ENCODE data around the gene HOTAIR.

The HOTAIR gene

DNA sequence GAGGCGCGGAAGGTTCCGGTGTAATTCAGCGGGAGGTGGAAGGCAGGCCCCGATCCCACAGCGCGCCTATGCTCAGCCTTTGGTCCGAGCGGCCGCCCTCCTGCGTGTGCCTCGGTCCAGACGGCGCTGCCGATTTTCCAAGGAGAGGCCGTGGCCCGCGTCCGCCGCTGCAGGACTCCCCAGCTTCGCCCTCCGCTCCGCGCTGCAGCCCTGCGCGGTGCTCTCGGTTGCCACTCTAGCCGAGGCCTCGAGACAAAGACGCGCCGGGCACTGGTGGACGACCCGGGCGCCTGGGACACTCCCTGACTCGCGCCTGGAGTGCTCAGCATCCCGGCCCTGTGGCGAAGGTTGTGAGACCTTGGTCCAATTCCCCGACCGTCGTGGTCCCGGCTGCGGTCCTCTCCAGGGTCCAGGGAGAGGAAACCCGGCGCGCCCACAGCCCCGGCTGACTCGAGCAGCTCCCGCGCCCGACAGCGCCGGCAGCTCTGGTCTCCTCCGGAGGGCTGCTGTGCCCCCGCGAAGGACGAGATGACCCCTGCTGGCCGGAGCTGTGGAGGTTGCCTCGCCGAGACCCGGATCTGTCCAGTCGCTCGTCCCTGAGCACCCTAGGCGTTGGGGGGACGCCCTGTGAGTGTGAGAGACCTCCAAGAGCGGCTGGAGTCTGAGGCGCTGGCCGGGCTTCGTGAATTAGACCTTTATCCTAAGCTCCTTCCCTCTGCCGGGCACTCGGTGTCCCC is 13.6 kb downstream of the HOTAIR start:
- TF ChIP-seq, protein P1, sequence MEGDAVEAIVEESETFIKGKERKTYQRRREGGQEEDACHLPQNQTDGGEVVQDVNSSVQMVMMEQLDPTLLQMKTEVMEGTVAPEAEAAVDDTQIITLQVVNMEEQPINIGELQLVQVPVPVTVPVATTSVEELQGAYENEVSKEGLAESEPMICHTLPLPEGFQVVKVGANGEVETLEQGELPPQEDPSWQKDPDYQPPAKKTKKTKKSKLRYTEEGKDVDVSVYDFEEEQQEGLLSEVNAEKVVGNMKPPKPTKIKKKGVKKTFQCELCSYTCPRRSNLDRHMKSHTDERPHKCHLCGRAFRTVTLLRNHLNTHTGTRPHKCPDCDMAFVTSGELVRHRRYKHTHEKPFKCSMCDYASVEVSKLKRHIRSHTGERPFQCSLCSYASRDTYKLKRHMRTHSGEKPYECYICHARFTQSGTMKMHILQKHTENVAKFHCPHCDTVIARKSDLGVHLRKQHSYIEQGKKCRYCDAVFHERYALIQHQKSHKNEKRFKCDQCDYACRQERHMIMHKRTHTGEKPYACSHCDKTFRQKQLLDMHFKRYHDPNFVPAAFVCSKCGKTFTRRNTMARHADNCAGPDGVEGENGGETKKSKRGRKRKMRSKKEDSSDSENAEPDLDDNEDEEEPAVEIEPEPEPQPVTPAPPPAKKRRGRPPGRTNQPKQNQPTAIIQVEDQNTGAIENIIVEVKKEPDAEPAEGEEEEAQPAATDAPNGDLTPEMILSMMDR (IDR thresholded peaks at IDR 0.05; ENCODE audit: insufficient read depth, low read depth, low read length, missing control alignments): no peak
- H3K4me3 ChIP-seq (ENCODE audit: low read length): no peak overlapping the region
- DNase-seq (ENCODE audit: low read depth): no peak

DNA sequence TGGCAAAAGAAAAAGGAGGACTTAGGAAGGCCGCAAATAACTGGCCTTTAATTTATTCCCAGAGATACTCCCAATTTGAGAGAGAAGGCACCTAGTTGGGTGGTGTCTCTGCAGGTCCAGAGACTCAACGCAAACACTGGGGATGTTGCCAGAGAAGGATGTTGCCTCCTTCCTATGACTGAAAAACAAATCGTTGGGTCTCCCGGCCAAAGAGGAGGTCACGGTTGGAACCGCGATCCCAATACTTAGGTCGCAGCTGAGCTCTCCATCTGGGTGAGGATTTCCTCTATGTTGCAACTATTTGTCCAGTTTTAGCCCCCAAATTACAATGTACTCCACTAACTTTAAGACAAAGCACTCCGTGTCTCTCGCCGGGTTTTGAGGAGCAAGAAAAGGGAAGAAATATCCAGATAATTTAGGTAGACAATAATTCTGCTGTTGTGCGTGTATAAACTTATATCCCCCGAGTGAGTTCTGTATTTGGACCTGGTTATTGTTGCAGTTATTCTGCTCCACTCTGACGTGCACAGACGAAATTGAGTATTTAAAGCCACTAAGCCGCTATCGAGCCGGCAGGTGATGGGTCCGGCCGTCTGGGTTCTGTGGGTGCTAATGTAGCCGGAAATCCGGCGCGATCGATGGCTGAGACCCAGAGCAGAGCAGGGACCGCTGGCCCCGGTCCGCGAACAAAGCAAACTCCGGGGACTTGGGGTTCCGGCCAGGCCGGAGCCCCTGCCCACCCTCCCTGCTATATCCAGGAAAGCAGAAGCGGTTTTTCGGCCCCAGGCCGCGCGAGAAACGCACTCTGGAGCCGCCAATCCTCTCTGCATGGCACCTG is 14.3 kb downstream of the HOTAIR start:
- TF ChIP-seq, protein P1 (IDR thresholded peaks at IDR 0.05; ENCODE audit: insufficient read depth, low read depth, low read length, missing control alignments): no peak
- DNase-seq (ENCODE audit: low read depth): no peak
- H3K4me3 ChIP-seq (ENCODE audit: low read length): no peak overlapping the region

DNA sequence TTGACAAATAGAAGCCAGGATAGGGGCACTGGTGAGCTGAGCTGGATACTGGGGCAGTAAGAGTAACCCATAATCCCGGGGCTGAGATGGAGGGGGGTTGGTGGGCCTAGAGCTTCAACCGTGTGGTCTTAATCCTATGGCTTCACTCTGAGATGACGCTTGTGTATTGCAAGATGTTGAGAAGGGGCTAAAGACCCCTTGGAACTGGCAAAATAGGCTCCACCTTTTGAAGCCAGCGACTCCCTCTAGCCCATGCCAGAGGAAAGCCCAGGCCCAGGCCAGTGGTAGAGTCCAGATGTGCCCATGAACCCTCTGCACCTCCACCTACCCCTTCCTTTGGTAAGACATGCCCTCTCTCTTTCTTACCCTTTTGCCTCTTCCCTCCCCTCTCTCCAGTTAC is 15.4 kb downstream of the HOTAIR start:
- DNase-seq (ENCODE audit: low read depth): no peak
- no peak overlapping the region for H3K4me3 ChIP-seq (ENCODE audit: low read length)
- TF ChIP-seq, protein P1 (IDR thresholded peaks at IDR 0.05; ENCODE audit: insufficient read depth, low read depth, low read length, missing control alignments): no peak

DNA sequence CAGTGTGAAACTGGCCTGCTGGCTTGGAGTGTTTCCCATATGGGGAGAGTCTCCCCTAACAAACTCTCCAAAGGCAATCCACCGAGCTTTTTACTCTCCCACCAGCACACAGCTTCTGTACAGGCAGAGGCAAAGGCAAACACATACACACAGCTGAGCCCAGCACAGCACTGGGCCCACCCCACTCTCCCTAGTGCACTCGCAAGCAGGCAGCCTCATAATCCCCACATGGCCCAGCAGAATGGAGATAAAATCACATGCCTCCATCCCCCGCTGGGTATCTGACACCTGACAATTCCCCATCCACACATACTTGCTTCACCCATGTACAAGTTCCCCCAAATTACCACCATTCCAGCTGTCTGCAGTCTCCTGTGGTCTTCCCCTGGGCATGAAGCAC is 16.6 kb downstream of the HOTAIR start:
- no peak for DNase-seq (ENCODE audit: low read depth)
- H3K4me3 ChIP-seq (ENCODE audit: low read length): no peak overlapping the region
- TF ChIP-seq, protein P1 (IDR thresholded peaks at IDR 0.05; ENCODE audit: insufficient read depth, low read depth, low read length, missing control alignments): no peak

DNA sequence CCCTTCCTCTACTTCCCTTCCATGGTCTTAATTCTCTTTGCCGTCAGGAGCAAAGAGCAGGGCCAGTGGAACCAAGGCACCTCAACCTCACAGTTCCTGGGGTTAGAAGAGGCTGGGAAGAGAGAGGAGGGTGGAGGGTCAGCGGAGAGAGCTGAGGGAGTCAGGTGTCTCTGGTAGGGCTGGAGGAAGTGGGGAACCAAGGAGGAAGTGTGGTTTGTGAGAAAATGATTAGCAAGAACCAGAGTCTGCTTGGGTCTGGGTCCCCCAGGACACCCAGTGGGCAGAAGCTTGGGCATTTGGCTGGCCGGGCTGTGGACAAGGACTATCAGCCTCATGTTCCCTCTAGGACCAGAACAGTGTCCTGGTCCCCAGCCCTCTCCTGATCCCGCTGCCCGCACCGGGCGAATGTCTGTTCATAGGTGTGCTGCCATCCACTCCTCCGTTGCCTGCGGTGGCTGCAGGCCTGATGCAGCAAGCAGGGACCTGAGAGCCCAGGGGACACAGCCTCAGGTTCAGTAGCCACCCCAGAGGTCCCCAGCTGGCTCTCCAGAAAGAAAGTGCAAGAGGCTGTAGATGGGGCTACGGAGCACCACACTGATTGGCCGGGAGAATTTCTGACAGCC is 17.7 kb downstream of the HOTAIR start:
- no peak overlapping the region for H3K4me3 ChIP-seq (ENCODE audit: low read length)
- TF ChIP-seq, protein P1 (IDR thresholded peaks at IDR 0.05; ENCODE audit: insufficient read depth, low read depth, low read length, missing control alignments): no peak
- no peak for DNase-seq (ENCODE audit: low read depth)

DNA sequence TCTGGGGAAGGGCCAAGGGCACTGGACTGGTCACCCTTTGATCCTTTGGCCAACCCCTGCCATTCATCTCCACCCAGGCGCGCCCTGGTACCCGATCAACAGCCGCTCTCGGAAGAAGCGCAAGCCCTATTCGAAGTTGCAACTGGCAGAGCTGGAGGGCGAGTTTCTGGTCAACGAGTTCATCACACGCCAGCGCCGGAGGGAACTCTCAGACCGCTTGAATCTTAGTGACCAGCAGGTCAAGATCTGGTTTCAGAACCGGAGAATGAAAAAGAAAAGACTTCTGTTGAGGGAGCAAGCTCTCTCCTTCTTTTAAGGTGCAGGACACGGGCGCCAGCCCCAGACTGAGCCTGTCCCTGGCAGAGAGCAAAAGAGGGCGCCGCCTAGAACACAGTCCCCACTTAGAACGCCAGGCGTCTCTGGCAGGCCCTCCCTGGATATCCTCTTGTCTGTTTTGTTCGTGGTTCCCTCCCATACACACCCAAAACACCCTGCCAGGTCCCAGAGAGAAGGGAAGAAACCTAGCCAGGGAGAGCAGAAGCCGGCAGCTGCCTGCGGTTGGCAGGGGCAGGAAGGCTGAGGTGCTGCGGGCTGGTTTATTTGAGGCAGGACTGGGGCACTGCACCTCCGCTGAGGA is 18.4 kb downstream of the HOTAIR start:
- TF ChIP-seq, protein P1 (IDR thresholded peaks at IDR 0.05; ENCODE audit: insufficient read depth, low read depth, low read length, missing control alignments): no peak
- DNase-seq (ENCODE audit: low read depth): no peak
- no peak overlapping the region for H3K4me3 ChIP-seq (ENCODE audit: low read length)
